Measurements from ENCODE around the gene METTL23. TPM values are rescaled to one million over a fixed set of nuclear protein-coding genes. Genes with fewer than 3 reads are reported as not detected.
A peak's percentile ranks its signal among the peaks of the same experiment; 100 is the strongest.

Gene METTL23
- total RNA-seq: 10 to 100 TPM; 35.1 to 36.2 TPM
- total RNA-seq: 18.2 to 32.6 reads per million in 2 donors

DNA sequence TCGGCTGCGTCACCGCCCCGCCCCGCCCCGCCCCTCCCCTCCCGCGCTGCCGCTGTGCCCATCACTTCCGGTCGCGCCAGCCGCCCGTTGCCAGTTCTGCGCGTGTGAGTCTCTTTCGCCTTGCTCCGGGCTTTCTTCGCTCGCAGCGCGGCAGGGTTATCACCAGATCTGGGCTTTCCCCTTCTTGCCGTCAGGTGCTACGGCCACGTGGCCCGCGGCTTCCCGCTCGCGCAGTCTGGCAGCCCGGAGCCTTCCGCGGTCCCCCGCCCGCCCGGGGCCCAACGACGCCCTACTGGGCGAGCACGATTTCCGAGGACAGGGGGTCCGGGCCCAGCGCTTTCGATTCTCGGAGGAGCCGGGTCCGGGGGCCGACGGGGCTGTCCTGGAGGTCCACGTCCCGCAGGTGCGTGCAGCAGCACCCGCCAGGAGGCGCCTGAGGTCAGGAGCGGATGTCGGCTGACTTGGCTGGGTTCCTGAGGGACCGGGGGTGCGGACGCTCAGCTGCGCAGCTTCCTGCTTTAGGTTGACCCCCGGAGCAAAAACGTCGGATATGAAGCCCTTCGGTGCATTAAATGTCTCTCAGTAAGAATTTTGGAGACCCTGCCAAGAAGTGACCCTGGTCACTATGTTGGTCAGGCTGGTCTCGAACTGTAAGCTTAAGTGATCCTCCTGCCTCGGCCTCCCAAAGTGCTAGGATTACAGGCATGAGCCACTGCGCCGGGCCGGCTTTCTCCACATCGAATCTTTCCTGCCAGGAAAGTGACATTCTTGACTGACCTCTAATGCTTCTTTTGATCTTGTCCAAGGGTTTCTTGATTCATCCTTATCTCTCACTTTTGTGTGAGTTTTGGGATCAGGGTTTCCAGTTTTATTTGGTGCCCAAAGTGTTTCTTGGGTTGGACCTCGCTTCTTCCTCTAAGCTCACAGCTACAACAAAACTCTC, at the start of gene METTL23:
Gene METTL23 (plus strand): TSS at position 64 of the 943 bp plus-strand sequence. CDS start 2,872 bp downstream, outside the sequence.
- peak within 1 kb of the TSS; percentile 99 for H3K27ac Mint-ChIP-seq
- peaks cover 3% of the 10 kb centered on the region for H3K36me3 Mint-ChIP-seq (ENCODE audit: low read depth)
- H3K9me3 ChIP-seq (ENCODE audit: control insufficient read depth, low read length, poor library complexity, severe bottlenecking): no peaks in the 10 kb centered on the region
- ATAC-seq (peak; percentile 78), DNase-seq (peak in 2 of 3 donors; percentile 84 to 92)
- peak within 1 kb of the TSS; percentile 99 for H3K4me3 Mint-ChIP-seq
- peaks cover 40% of the 10 kb centered on the region for H3K4me1 Mint-ChIP-seq
- H3K27me3 Mint-ChIP-seq: no peaks in the 10 kb centered on the region

GRCh38 chr17:76677406-76677805, 49.2 kb upstream of the METTL23 start:
- Mint-ChIP-seq H3K4me3 (no peak overlapping the region), H3K27ac (no peak overlapping the region), H3K27me3 (no peaks in the 10 kb centered on the region), H3K36me3 (ENCODE audit: low read depth) (no peaks in the 10 kb centered on the region), H3K4me1 (peaks cover 17% of the 10 kb centered on the region)
- ATAC-seq: no peak
- DNase-seq: no peak
- no peaks in the 10 kb centered on the region for H3K9me3 ChIP-seq (ENCODE audit: control insufficient read depth, low read length, poor library complexity, severe bottlenecking)

- no peaks in the 10 kb centered on the region for H3K9me3 ChIP-seq (ENCODE audit: control insufficient read depth, low read length, poor library complexity, severe bottlenecking)
- ATAC-seq: peak; percentile 72
- H3K4me3 Mint-ChIP-seq: no peak overlapping the region
- no peaks in the 10 kb centered on the region for H3K36me3 Mint-ChIP-seq (ENCODE audit: low read depth)
- H3K27me3 Mint-ChIP-seq: no peaks in the 10 kb centered on the region
- no peak overlapping the region for H3K27ac Mint-ChIP-seq
- peaks cover 14% of the 10 kb centered on the region for H3K4me1 Mint-ChIP-seq
- DNase-seq: no peak
Observed at GRCh38 chr17:76678330-76678729, 48.3 kb upstream of the METTL23 start.

DNA sequence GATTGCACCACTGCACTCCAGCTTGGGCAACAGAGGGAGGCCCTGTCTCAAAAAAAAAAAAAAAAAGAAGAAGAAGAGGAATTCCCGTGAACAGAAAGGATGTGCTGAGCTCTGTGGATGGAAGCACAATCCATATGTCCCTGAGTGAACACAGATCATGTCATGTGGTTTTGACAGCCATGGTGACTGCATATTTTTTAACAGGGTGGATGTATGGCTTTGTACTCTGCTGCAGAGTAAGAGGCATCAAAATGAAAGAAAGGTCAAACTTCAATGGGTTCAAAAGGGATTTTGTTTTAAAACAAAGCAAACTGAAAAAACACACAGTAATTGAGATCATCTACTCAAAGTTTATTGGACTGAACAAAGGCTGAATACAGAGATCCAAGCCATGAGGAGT, 47.4 kb upstream of the METTL23 start:
- ATAC-seq (no peak), DNase-seq (no peak)
- peaks cover 14% of the 10 kb centered on the region for H3K4me1 Mint-ChIP-seq
- no peaks in the 10 kb centered on the region for H3K36me3 Mint-ChIP-seq (ENCODE audit: low read depth)
- no peak overlapping the region for H3K27ac Mint-ChIP-seq
- no peak overlapping the region for H3K4me3 Mint-ChIP-seq
- no peaks in the 10 kb centered on the region for H3K9me3 ChIP-seq (ENCODE audit: control insufficient read depth, low read length, poor library complexity, severe bottlenecking)
- no peaks in the 10 kb centered on the region for H3K27me3 Mint-ChIP-seq

GRCh38 chr17:76681222-76682137, 45.2 kb upstream of the METTL23 start:
- Mint-ChIP-seq H3K27me3 (no peaks in the 10 kb centered on the region), H3K4me3 (no peak overlapping the region), H3K36me3 (ENCODE audit: low read depth) (no peaks in the 10 kb centered on the region), H3K27ac (no peak overlapping the region), H3K4me1 (peaks cover 12% of the 10 kb centered on the region)
- H3K9me3 ChIP-seq (ENCODE audit: control insufficient read depth, low read length, poor library complexity, severe bottlenecking): no peaks in the 10 kb centered on the region
- peak; percentile 40 to 64 (median 52) for DNase-seq
- peak; percentile 80 for ATAC-seq

- H3K36me3 Mint-ChIP-seq (ENCODE audit: low read depth): no peaks in the 10 kb centered on the region
- peaks cover 12% of the 10 kb centered on the region for H3K4me1 Mint-ChIP-seq
- no peak overlapping the region for H3K4me3 Mint-ChIP-seq
- DNase-seq: no peak
- no peaks in the 10 kb centered on the region for H3K9me3 ChIP-seq (ENCODE audit: control insufficient read depth, low read length, poor library complexity, severe bottlenecking)
- no peaks in the 10 kb centered on the region for H3K27me3 Mint-ChIP-seq
- no peak for ATAC-seq
- no peak overlapping the region for H3K27ac Mint-ChIP-seq
Observed at GRCh38 chr17:76682296-76682695, 44.3 kb upstream of the METTL23 start.

DNA sequence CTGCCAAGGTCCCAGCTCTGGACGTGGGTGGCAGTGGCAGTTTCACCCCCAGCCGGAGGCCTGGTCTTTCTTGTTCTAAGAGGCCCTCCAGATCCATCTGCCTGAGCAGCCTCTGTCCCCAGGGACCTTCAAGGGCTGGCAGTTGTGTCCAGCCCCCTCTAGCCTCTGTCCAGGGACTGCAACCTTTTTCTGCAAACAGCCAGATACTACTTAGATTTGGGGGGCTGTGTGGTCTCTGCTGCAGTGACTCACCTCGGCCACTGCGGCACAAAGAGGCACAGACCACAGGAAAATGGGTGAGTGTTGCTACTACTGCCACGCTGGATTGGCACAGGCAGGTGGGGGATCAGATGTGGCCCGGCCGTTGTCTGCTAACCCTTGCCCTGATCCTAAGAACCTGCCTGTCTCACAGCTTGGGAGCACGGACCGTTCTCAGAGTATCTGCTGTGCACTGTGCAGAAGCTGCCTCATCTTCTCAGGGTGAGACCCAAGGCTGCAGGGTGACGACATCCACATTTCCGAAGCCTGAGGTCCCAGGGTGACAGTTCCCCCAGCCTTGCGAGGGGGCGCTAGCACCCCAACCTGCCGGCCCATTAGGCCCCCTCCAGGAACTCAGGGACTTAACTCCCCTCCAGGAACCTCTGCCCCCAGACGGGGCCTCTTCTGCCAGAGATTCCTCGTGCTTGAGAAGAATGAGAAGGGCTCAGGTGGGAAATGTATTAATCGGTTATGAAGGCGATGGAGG, 43.5 kb upstream of the METTL23 start:
- Mint-ChIP-seq H3K27me3 (no peaks in the 10 kb centered on the region), H3K27ac (no peak overlapping the region), H3K4me3 (no peak overlapping the region), H3K4me1 (peaks cover 15% of the 10 kb centered on the region), H3K36me3 (ENCODE audit: low read depth) (peaks cover 2% of the 10 kb centered on the region)
- ATAC-seq (no peak), DNase-seq (no peak)
- no peaks in the 10 kb centered on the region for H3K9me3 ChIP-seq (ENCODE audit: control insufficient read depth, low read length, poor library complexity, severe bottlenecking)

- peaks cover 5% of the 10 kb centered on the region for H3K27me3 Mint-ChIP-seq
- no peak overlapping the region for H3K27ac Mint-ChIP-seq
- no peak for ATAC-seq
- H3K4me1 Mint-ChIP-seq: peaks cover 17% of the 10 kb centered on the region
- H3K36me3 Mint-ChIP-seq (ENCODE audit: low read depth): peaks cover 4% of the 10 kb centered on the region
- no peak overlapping the region for H3K4me3 Mint-ChIP-seq
- DNase-seq: no peak
- no peaks in the 10 kb centered on the region for H3K9me3 ChIP-seq (ENCODE audit: control insufficient read depth, low read length, poor library complexity, severe bottlenecking)
Observed at GRCh38 chr17:76683921-76684745, 42.5 kb upstream of the METTL23 start.

- peaks cover 4% of the 10 kb centered on the region for H3K36me3 Mint-ChIP-seq (ENCODE audit: low read depth)
- peaks cover 17% of the 10 kb centered on the region for H3K4me1 Mint-ChIP-seq
- ATAC-seq: no peak
Observed at GRCh38 chr17:76684756-76685155, 41.9 kb upstream of the METTL23 start.

GRCh38 chr17:76685366-76685765, 41.3 kb upstream of the METTL23 start:
- ATAC-seq (no peak), DNase-seq (no peak)
- peaks cover 4% of the 10 kb centered on the region for H3K36me3 Mint-ChIP-seq (ENCODE audit: low read depth)
- H3K27me3 Mint-ChIP-seq: peaks cover 5% of the 10 kb centered on the region
- no peaks in the 10 kb centered on the region for H3K9me3 ChIP-seq (ENCODE audit: control insufficient read depth, low read length, poor library complexity, severe bottlenecking)
- no peak overlapping the region for H3K27ac Mint-ChIP-seq
- peaks cover 15% of the 10 kb centered on the region for H3K4me1 Mint-ChIP-seq
- no peak overlapping the region for H3K4me3 Mint-ChIP-seq

More at GRCh38 chr17:76684756-76685155, 41.9 kb upstream of the METTL23 start:
- no peak overlapping the region for H3K27ac Mint-ChIP-seq
- DNase-seq: no peak
- no peak overlapping the region for H3K4me3 Mint-ChIP-seq
- no peaks in the 10 kb centered on the region for H3K9me3 ChIP-seq (ENCODE audit: control insufficient read depth, low read length, poor library complexity, severe bottlenecking)
- peaks cover 5% of the 10 kb centered on the region for H3K27me3 Mint-ChIP-seq

DNA sequence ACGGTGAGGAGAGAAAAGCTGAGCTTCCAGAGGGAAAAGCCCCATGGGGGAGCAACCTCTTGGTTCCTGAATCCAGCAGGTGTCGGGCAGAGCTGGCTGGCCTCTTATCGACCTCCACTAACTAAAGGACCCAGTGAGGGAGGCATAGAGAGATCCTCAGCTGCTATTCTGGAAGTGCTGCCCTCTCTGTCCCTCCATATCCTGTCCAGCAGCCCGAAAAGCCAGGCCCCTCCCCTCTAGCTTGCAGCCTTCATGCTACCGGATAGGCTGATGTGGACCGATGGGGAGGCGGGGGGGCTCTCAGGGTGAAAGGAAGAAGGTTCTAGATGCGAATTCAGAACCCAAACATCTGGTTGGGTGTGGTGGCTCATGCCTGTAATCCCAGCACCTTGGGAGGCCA, 40.8 kb upstream of the METTL23 start:
- ATAC-seq: no peak
- Mint-ChIP-seq H3K27ac (no peak overlapping the region), H3K4me1 (peaks cover 15% of the 10 kb centered on the region), H3K4me3 (no peak overlapping the region), H3K36me3 (ENCODE audit: low read depth) (peaks cover 4% of the 10 kb centered on the region), H3K27me3 (peaks cover 5% of the 10 kb centered on the region)
- no peak for DNase-seq
- no peaks in the 10 kb centered on the region for H3K9me3 ChIP-seq (ENCODE audit: control insufficient read depth, low read length, poor library complexity, severe bottlenecking)

All from T-helper 17 cell (primary cell).